H7 (cell line): Measurements from ENCODE around the gene NHERF2. TPM values are rescaled to one million over a fixed set of nuclear protein-coding genes. Genes with fewer than 3 reads are reported as not detected.

Experiments
- DNase-seq: peaks from one replicate; pipeline ENCODE4 v3.0.0; 2012
- H3K27me3 ChIP-seq: 2 replicates; pipeline ENCODE4 v1.6.0; 2011; ENCODE audit warnings: mild to moderate bottlenecking, low read length; ENCODE audit not compliant: control insufficient read depth, insufficient read depth
- H3K36me3 ChIP-seq: replicated peaks from 2 replicates; pipeline ENCODE4 v1.5.1; 2011; ENCODE audit warnings: low read length; ENCODE audit not compliant: control insufficient read depth, insufficient read depth
- H3K4me3 ChIP-seq: 2 replicates; pipeline ENCODE4 v1.5.1; 2011; ENCODE audit warnings: low read depth, mild to moderate bottlenecking, control low read depth, low read length, moderate library complexity; ENCODE audit not compliant: insufficient read depth
- total RNA-seq: library from RNA; depleted of rRNA; stranded (reverse); fragments of >200 nt; shearing (Covaris generic); gene quantifications from 2 replicates; pipeline ENCODE4 v1.2.3, GENCODE V29; 2014

Gene NHERF2
- total RNA-seq, 1 experiment from 2014 or later: 14.0 TPM

GRCh38 chr16:2058420-2058819 is 31.7 kb downstream of the NHERF2 start:
- DNase-seq: no peak
- Histone ChIP-seq H3K36me3 (peaks cover 1% of the 10 kb centered on the region), H3K4me3 (no peak overlapping the region), H3K27me3 (no peaks in the 10 kb centered on the region)

DNA sequence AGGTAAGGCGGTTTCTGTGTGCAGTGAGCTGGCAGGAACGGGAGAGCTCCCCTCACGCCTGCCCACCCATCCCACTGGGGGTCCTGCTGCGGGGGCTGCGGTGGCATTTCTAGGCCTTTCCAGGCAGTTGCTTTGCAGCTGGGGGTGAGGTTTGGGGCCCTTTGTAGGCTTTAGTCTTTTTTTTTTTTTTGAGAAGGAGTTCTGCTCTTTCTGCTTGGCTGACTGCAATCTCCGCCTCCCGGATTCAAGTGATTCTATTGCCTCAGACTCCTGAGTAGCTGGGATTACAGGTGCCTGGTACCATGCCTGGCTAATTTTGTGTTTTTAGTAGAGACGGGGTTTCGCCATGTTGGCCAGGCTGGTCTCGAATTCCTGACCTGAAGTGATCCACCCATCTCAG is 32.2 kb downstream of the NHERF2 start:
- Histone ChIP-seq H3K36me3 (peaks cover 1% of the 10 kb centered on the region), H3K4me3 (no peak overlapping the region), H3K27me3 (no peaks in the 10 kb centered on the region)
- no peak for DNase-seq

- no peak overlapping the region for H3K4me3 ChIP-seq
- peaks cover 1% of the 10 kb centered on the region for H3K36me3 ChIP-seq
- no peak for DNase-seq
- H3K27me3 ChIP-seq: no peaks in the 10 kb centered on the region
Observed at GRCh38 chr16:2060346-2060745, 33.6 kb downstream of the NHERF2 start.

DNA sequence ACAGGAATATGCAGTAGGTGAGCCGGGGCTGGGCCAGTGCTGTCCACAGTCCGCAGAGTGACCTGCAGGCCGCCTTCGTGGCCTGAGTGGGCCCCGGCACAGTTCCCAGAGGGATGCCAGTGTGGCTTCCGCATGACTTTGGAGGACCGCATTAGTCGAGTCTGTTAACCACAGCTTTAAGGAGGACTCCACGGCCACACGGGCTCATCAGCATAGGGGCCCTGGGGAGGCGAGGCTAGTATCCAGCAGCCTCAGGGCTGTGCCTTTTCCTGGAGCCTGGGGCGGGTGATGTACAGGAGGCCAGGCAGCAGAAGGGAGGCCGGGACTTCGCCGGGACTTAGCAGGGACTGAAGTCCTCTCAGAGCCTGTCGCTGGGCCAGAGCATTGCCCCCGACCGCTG is 34.3 kb downstream of the NHERF2 start:
- no peak for DNase-seq
- Histone ChIP-seq H3K4me3 (no peak overlapping the region), H3K36me3 (peaks cover 5% of the 10 kb centered on the region), H3K27me3 (no peaks in the 10 kb centered on the region)

DNA sequence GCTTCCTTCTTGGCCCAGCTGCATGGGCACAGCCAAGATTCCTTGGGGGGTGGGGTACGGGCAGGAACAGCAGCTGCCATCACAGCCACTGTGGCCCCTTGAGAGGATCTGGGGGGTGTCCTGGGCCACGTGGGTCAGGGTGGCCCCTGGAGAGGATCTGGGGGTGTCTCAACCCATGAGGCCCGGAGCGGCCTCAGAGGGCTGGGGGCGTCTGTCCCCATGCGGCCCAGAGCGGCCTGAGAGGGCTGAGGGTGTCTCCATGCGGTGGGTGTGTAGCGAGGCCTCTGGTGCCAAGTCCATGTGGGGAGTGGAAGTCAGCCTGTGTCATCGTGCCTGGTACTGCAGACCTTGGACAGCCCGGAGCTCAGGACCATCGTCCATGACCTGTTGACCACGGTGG is 34.8 kb downstream of the NHERF2 start:
- H3K36me3 ChIP-seq: peaks cover 9% of the 10 kb centered on the region
- no peaks in the 10 kb centered on the region for H3K27me3 ChIP-seq
- H3K4me3 ChIP-seq: no peak overlapping the region
- DNase-seq: no peak

- Histone ChIP-seq H3K36me3 (peaks cover 9% of the 10 kb centered on the region), H3K27me3 (no peaks in the 10 kb centered on the region)
- no peak for DNase-seq
Observed at GRCh38 chr16:2062801-2063200, 36.1 kb downstream of the NHERF2 start.

GRCh38 chr16:2063861-2064260 is 37.2 kb downstream of the NHERF2 start:
- H3K4me3 ChIP-seq: no peak overlapping the region
- H3K36me3 ChIP-seq: peaks cover 9% of the 10 kb centered on the region
- H3K27me3 ChIP-seq: no peaks in the 10 kb centered on the region
- DNase-seq: no peak

More at GRCh38 chr16:2062801-2063200, 36.1 kb downstream of the NHERF2 start:
- no peak overlapping the region for H3K4me3 ChIP-seq

DNA sequence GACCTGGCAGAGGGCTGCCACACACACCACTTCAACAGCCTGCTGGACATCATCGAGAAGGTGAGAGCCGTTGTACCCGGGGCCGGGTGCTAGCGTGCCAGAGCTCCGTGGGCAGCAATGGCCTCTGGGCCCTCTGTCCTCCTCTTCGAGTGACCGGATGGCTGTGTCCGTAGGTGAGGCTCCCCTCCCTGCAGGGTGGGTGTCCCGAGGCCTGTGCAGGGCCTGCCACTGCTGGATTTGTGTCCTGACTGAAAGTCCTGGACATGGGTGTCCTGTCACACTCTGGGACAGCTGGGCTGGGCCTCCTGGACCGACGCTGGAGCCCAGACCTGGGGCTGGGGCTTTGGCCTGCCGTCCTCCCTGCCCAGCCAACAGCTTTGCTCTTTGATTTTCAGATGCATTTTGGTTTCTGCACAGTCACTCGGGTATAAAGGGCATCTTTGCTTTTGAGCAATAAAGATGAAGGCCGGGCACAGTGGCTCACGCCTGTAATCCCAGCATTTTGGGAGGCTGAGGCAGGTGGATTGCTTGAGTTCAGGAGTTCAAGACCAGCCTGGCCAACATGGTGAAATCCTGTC is 37.8 kb downstream of the NHERF2 start:
- DNase-seq: no peak
- Histone ChIP-seq H3K36me3 (peaks cover 9% of the 10 kb centered on the region), H3K4me3 (no peak overlapping the region), H3K27me3 (no peaks in the 10 kb centered on the region)

- Histone ChIP-seq H3K27me3 (no peaks in the 10 kb centered on the region), H3K4me3 (no peak overlapping the region), H3K36me3 (peaks cover 10% of the 10 kb centered on the region)
- DNase-seq: no peak
Observed at GRCh38 chr16:2066139-2066538, 39.4 kb downstream of the NHERF2 start.

- H3K36me3 ChIP-seq: peaks cover 11% of the 10 kb centered on the region
- no peak overlapping the region for H3K4me3 ChIP-seq
- DNase-seq: no peak
- no peaks in the 10 kb centered on the region for H3K27me3 ChIP-seq
Observed at GRCh38 chr16:2070576-2071453, 44.1 kb downstream of the NHERF2 start.

DNA sequence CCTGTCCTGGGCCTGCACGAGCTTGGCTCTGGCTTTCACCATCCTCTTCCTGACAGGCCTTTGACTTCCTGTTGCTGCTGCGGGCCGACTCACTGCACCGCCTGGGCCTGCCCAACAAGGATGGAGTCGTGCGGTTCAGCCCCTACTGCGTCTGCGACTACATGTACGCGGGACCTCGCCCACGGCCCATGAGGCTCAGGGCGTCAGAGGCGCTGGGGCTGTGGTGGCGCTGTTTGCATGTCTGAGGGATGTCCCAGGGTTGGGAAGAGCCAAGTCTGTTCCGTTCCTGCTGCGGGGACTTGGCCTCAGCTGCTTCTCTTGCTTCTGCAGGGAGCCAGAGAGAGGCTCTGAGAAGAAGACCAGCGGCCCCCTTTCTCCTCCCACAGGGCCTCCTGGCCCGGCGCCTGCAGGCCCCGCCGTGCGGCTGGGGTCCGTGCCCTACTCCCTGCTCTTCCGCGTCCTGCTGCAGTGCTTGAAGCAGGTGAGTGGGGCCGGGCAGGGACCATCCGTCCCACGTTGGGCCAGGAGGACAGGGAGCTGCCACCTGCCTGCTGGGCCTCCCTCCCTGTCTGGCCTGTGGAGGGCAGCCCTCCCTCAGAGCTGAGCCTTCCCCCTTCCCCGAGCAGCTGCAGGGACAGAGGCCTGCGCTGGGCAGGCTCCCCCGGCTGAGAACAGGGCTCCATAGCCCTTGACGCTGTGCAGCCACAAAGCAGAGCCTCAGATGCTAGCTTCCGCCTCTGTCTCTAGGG is 44.9 kb downstream of the NHERF2 start:
- no peak for DNase-seq
- Histone ChIP-seq H3K36me3 (peaks cover 5% of the 10 kb centered on the region), H3K27me3 (no peaks in the 10 kb centered on the region), H3K4me3 (no peak overlapping the region)

DNA sequence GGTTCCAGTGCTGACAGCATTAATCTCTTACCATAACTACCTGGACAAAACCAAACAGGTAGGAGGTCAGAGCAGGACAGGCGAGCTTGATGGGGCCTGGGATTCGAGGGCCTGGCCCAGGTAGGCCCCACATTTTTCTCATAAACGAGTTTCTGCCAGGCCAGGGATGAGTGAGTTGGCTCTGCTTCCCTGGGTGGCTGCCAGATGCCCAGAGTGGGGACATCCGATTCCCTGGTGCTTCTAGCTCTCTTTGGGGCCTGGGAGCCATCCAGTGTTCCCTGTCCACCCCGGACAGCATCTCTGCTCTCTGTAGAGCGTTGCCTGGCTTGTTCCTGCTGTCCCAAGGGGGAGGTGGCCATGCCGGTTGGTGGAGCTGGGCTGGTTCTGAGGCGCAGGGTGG is 46.2 kb downstream of the NHERF2 start:
- DNase-seq: no peak
- peaks cover 5% of the 10 kb centered on the region for H3K36me3 ChIP-seq
- no peaks in the 10 kb centered on the region for H3K27me3 ChIP-seq
- H3K4me3 ChIP-seq: no peak overlapping the region

- no peak for DNase-seq
- H3K4me3 ChIP-seq: no peak overlapping the region
- H3K27me3 ChIP-seq: no peaks in the 10 kb centered on the region
- peaks cover 5% of the 10 kb centered on the region for H3K36me3 ChIP-seq
Observed at GRCh38 chr16:2074071-2074470, 47.4 kb downstream of the NHERF2 start.

DNA sequence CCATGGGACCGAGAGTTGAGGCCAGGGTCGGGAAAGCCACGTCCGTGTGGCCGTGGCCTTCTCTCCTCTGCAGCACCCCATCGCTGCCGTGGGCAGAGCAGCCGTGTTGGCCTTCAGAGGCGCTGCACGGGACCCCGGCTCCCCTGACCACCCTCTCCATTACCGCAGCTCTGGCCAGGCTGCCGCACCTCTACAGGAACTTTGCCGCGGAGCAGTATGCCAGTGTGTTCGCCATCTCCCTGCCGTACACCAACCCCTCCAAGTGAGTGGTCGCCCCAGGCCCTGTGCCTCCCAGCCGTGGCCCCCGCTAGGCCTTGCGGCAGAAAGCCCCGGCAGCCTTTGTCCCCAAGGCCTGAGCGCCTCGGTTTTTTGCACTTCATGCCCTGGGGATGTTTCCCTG is 48.9 kb downstream of the NHERF2 start:
- H3K36me3 ChIP-seq: peaks cover 4% of the 10 kb centered on the region
- H3K27me3 ChIP-seq: no peaks in the 10 kb centered on the region
- no peak overlapping the region for H3K4me3 ChIP-seq
- DNase-seq: no peak
